Karpas-422 (cell line): ENCODE measurements around the gene NYAP2. TPM values are rescaled to one million over a fixed set of nuclear protein-coding genes. Genes with fewer than 3 reads are reported as not detected.

Experiments
- DNase-seq: peaks from one replicate; pipeline ENCODE4 v3.0.0-alpha.2; 2015
- H2AFZ ChIP-seq: fragments of 200-600 bp; sonication (generic); 2 replicates; pipeline ENCODE4 v1.6.1; 2014; ENCODE audit warnings: antibody characterized with exemption, low read length, mixed read lengths
- H3K27ac ChIP-seq: fragments of 200-600 bp; sonication (generic); 2 replicates; pipeline ENCODE4 v1.5.1; 2014; ENCODE audit warnings: mild to moderate bottlenecking, low read length, moderate library complexity
- H3K27me3 ChIP-seq: fragments of 200-600 bp; sonication (generic); 2 replicates; pipeline ENCODE4 v1.6.1; 2014; ENCODE audit warnings: low read length, mixed read lengths
- H3K36me3 ChIP-seq: fragments of 200-600 bp; sonication (generic); 2 replicates; pipeline ENCODE4 v1.6.1; 2014; ENCODE audit warnings: low read length, mixed read lengths; ENCODE audit not compliant: insufficient read depth
- H3K4me1 ChIP-seq: fragments of 200-600 bp; sonication (generic); 2 replicates; pipeline ENCODE4 v1.6.1; 2014; ENCODE audit warnings: mild to moderate bottlenecking, low read length, mixed read lengths
- H3K4me2 ChIP-seq: fragments of 200-600 bp; sonication (generic); 2 replicates; pipeline ENCODE4 v1.6.1; 2014; ENCODE audit warnings: low read length, low read depth, mild to moderate bottlenecking; ENCODE audit not compliant: poor library complexity, severe bottlenecking
- H3K4me3 ChIP-seq: fragments of 200-600 bp; sonication (generic); 2 replicates; pipeline ENCODE4 v1.5.1; 2014; ENCODE audit warnings: mild to moderate bottlenecking, antibody characterized with exemption, low read length, mixed read lengths
- H3K79me2 ChIP-seq: fragments of 200-600 bp; sonication (generic); 2 replicates; pipeline ENCODE4 v1.6.1; 2014; ENCODE audit warnings: mild to moderate bottlenecking, low read length, mixed read lengths
- H3K9ac ChIP-seq: fragments of 200-600 bp; sonication (generic); 2 replicates; pipeline ENCODE4 v1.6.0; 2014; ENCODE audit warnings: low read length
- H3K9me2 ChIP-seq: fragments of 200-600 bp; sonication (generic), shearing (Covaris generic); replicated peaks from 2 replicates; pipeline ENCODE4 v1.6.0; 2014; ENCODE audit warnings: mild to moderate bottlenecking, low read length, moderate library complexity; ENCODE audit not compliant: insufficient read depth
- H3K9me3 ChIP-seq: fragments of 300-700, 200-600 bp; sonication (generic); 2 replicates; pipeline ENCODE4 v1.6.1; 2014; ENCODE audit warnings: low read length, mixed read lengths
- H4K20me1 ChIP-seq: fragments of 200-600 bp; sonication (generic); 2 replicates; pipeline ENCODE4 v1.6.1; 2014; ENCODE audit warnings: mild to moderate bottlenecking, antibody characterized with exemption, low read length, low read depth; ENCODE audit not compliant: insufficient read depth
- total RNA-seq: library from RNA; depleted of rRNA; stranded (reverse); fragments of >200 nt; shearing (Covaris generic); gene quantifications from 2 replicates; pipeline ENCODE4 v1.2.3, GENCODE V29; 2014; ENCODE audit warnings: low replicate concordance

Gene NYAP2
- total RNA-seq, 1 experiment from 2014 or later, result not detected

DNA sequence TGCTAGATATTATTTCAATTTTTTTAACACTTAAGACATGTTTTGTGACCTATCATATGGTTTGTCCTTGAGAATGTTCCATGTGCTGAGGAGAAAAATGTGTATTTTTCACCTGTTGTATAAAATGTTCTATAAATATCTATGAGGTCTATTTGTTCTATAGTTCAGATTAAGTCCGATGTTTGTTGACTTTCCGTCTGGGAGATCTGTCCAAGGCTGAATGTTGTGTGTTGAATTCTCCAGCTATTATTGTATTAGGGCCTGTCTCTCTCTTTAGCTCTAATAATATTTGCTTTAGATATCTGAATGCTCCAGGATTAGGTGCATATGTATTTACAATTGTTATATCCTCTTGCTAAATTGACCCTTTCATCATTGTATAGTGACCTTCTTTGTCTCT, 144.1 kb downstream of the NYAP2 start:
- no peak overlapping the region for H3K4me2 ChIP-seq
- H3K79me2 ChIP-seq, result no peaks in the 10 kb centered on the region
- H3K9ac ChIP-seq, result no peak overlapping the region
- H3K4me1 ChIP-seq, result no peaks in the 10 kb centered on the region
- no peaks in the 10 kb centered on the region for H3K9me2 ChIP-seq
- no peak overlapping the region for H2AFZ ChIP-seq
- no peaks in the 10 kb centered on the region for H3K36me3 ChIP-seq
- no peak overlapping the region for H3K27ac ChIP-seq
- H3K4me3 ChIP-seq, result no peak overlapping the region
- no peaks in the 10 kb centered on the region for H3K9me3 ChIP-seq
- H4K20me1 ChIP-seq, result no peaks in the 10 kb centered on the region
- H3K27me3 ChIP-seq, result no peaks in the 10 kb centered on the region
- no peak for DNase-seq

GRCh38 chr2:225556461-225556860, 157.0 kb downstream of the NYAP2 start:
- H2AFZ ChIP-seq, result no peak overlapping the region
- no peak overlapping the region for H3K9ac ChIP-seq
- no peaks in the 10 kb centered on the region for H3K9me3 ChIP-seq
- H3K4me1 ChIP-seq, result no peaks in the 10 kb centered on the region
- H3K4me3 ChIP-seq, result no peak overlapping the region
- no peak for DNase-seq
- no peak overlapping the region for H3K27ac ChIP-seq
- H3K36me3 ChIP-seq, result no peaks in the 10 kb centered on the region
- H3K9me2 ChIP-seq, result no peaks in the 10 kb centered on the region
- no peaks in the 10 kb centered on the region for H3K79me2 ChIP-seq
- H4K20me1 ChIP-seq, result no peaks in the 10 kb centered on the region
- H3K4me2 ChIP-seq, result no peak overlapping the region
- H3K27me3 ChIP-seq, result no peaks in the 10 kb centered on the region

- Histone ChIP-seq H2AFZ (no peak overlapping the region), H3K27me3 (no peaks in the 10 kb centered on the region), H3K9me3 (no peaks in the 10 kb centered on the region), H3K79me2 (no peaks in the 10 kb centered on the region), H3K27ac (no peak overlapping the region), H3K9ac (no peak overlapping the region), H3K36me3 (no peaks in the 10 kb centered on the region), H3K4me2 (no peak overlapping the region), H3K4me3 (no peak overlapping the region), H3K9me2 (no peaks in the 10 kb centered on the region), H4K20me1 (no peaks in the 10 kb centered on the region), H3K4me1 (no peaks in the 10 kb centered on the region)
- no peak for DNase-seq
Observed at GRCh38 chr2:225558399-225559071, 159.0 kb downstream of the NYAP2 start.

DNA sequence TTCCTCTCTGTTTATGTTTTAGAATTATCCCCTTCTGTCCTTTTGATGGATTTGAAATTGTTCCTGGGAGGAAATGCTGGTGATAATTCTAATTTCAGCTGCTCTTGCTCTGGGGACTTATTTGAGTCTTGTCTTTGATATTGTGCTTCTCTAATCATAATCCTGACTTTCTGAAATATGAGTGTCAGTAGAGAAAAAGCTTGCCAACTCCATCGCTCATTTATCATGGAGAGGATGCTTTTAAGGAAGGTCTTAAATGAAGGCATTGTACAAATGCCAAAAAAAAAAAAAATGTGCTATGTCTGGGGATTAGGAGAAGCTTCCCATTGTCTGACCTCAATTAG, 159.5 kb downstream of the NYAP2 start:
- no peaks in the 10 kb centered on the region for H3K4me1 ChIP-seq
- no peak overlapping the region for H3K9ac ChIP-seq
- no peaks in the 10 kb centered on the region for H3K79me2 ChIP-seq
- H4K20me1 ChIP-seq, result no peaks in the 10 kb centered on the region
- H3K36me3 ChIP-seq, result no peaks in the 10 kb centered on the region
- H3K4me2 ChIP-seq, result no peak overlapping the region
- H3K9me2 ChIP-seq, result no peaks in the 10 kb centered on the region
- no peak overlapping the region for H3K4me3 ChIP-seq
- no peak overlapping the region for H3K27ac ChIP-seq
- no peak for DNase-seq
- no peaks in the 10 kb centered on the region for H3K9me3 ChIP-seq
- H3K27me3 ChIP-seq, result no peaks in the 10 kb centered on the region
- no peak overlapping the region for H2AFZ ChIP-seq

GRCh38 chr2:225566798-225567197, 167.3 kb downstream of the NYAP2 start:
- H3K4me3 ChIP-seq, result no peak overlapping the region
- no peak overlapping the region for H2AFZ ChIP-seq
- H3K4me2 ChIP-seq, result no peak overlapping the region
- no peaks in the 10 kb centered on the region for H3K4me1 ChIP-seq
- no peak overlapping the region for H3K9ac ChIP-seq
- H3K9me3 ChIP-seq, result no peaks in the 10 kb centered on the region
- no peaks in the 10 kb centered on the region for H3K36me3 ChIP-seq
- no peak for DNase-seq
- H3K27me3 ChIP-seq, result no peaks in the 10 kb centered on the region
- H3K9me2 ChIP-seq, result no peaks in the 10 kb centered on the region
- no peak overlapping the region for H3K27ac ChIP-seq
- H4K20me1 ChIP-seq, result no peaks in the 10 kb centered on the region
- H3K79me2 ChIP-seq, result no peaks in the 10 kb centered on the region

DNA sequence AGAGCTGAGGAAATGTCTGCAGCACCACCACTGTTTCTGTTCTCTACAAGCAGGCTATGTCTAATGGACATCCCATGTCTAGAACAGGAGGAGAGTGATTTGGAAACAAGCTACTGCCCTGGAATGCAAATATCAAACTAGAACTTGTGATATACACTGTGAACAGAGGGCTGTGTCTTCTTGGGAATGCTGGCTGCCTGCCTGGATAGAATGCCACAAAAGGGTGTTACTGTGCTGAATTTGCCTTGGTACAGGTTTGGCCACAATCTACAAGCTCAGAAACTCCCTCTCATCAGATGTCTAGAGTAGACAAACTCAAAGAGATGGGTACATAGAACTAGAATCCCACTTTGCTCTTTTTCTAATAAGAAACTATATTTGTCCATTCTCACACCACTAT, 170.5 kb downstream of the NYAP2 start:
- Histone ChIP-seq H2AFZ (no peak overlapping the region), H3K9ac (no peak overlapping the region), H3K27ac (no peak overlapping the region), H3K4me3 (no peak overlapping the region), H3K9me2 (no peaks in the 10 kb centered on the region), H3K79me2 (no peaks in the 10 kb centered on the region), H3K4me1 (no peaks in the 10 kb centered on the region), H3K36me3 (no peaks in the 10 kb centered on the region), H3K27me3 (no peaks in the 10 kb centered on the region), H4K20me1 (no peaks in the 10 kb centered on the region), H3K4me2 (no peak overlapping the region), H3K9me3 (no peaks in the 10 kb centered on the region)
- no peak for DNase-seq

GRCh38 chr2:225573603-225574002, 174.1 kb downstream of the NYAP2 start:
- Histone ChIP-seq H3K79me2 (no peaks in the 10 kb centered on the region), H3K9ac (no peak overlapping the region), H4K20me1 (no peaks in the 10 kb centered on the region), H3K27ac (no peak overlapping the region), H3K27me3 (no peaks in the 10 kb centered on the region), H3K9me2 (no peaks in the 10 kb centered on the region), H2AFZ (no peak overlapping the region), H3K4me1 (no peaks in the 10 kb centered on the region), H3K36me3 (no peaks in the 10 kb centered on the region), H3K9me3 (no peaks in the 10 kb centered on the region), H3K4me3 (no peak overlapping the region), H3K4me2 (no peak overlapping the region)
- DNase-seq, result peak; percentile 48

DNA sequence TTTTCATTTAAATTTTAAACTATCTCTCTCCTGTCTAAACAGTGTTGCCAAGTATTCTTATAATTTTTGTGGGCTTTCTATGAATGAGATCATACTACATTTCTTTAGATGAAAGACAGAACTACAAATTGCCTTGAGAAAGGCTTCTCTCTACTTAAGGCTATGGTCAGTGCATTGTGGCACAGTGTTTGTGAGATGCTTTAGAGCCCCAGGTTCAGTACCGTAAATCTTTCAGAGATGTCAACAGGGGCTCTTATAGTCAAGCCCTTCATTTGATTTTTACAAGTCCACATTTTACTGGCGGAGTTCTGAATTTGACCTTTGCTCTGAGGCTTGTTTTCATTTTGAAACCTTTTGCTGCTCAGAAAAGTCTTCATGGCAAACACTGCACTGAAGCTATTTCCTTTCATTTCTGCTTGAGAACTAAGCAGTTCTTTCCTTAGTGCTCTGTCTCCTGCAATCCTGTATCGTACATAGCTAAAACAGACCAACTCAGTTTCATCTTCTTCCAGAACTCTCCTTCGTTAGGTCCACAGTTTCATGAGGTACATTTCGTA, 175.2 kb downstream of the NYAP2 start:
- Histone ChIP-seq H2AFZ (no peak overlapping the region), H3K4me3 (no peak overlapping the region), H3K9me2 (no peaks in the 10 kb centered on the region), H3K4me1 (no peaks in the 10 kb centered on the region), H3K27me3 (no peaks in the 10 kb centered on the region), H3K79me2 (no peaks in the 10 kb centered on the region), H3K9ac (no peak overlapping the region), H4K20me1 (no peaks in the 10 kb centered on the region), H3K27ac (no peak overlapping the region), H3K36me3 (no peaks in the 10 kb centered on the region), H3K9me3 (no peaks in the 10 kb centered on the region), H3K4me2 (no peak overlapping the region)
- DNase-seq, result no peak
